HUES6 (cell line): ENCODE measurements around the gene CREBBP.
"Not testable (repeated sequence)": the region's sequence is repeated elsewhere in the genome, so short reads cannot be mapped to it uniquely, and the experiment has no call there.

Experiments
- H3K27ac ChIP-seq: 2 replicates; pipeline ENCODE4 v1.7.0; 2013; ENCODE audit warnings: low read depth, mild to moderate bottlenecking, low read length, inconsistent platforms
- H3K27me3 ChIP-seq: 2 replicates; pipeline ENCODE4 v1.6.1; 2013; ENCODE audit warnings: low read length; ENCODE audit not compliant: control insufficient read depth, insufficient read depth
- H3K36me3 ChIP-seq: 2 replicates; pipeline ENCODE4 v1.6.1; 2013; ENCODE audit warnings: low read length; ENCODE audit not compliant: control insufficient read depth, insufficient read depth
- H3K4me1 ChIP-seq: 2 replicates; pipeline ENCODE4 v1.6.1; 2013; ENCODE audit warnings: low read length; ENCODE audit not compliant: control insufficient read depth, insufficient read depth
- H3K4me3 ChIP-seq: 2 replicates; pipeline ENCODE4 v1.5.1; 2013; ENCODE audit warnings: low read depth, low read length
- H3K9ac ChIP-seq: one replicate; pipeline ENCODE4 v1.6.1; 2013; ENCODE audit warnings: mild to moderate bottlenecking, low read length
- H3K9me3 ChIP-seq: 2 replicates; pipeline ENCODE4 v1.6.1; 2013; ENCODE audit warnings: low read depth, low read length; ENCODE audit not compliant: control insufficient read depth, insufficient read depth

Gene CREBBP

GRCh38 chr16:3718628-3719027, 161.9 kb downstream of the CREBBP start:
- Histone ChIP-seq H3K9me3 (no peaks in the 10 kb centered on the region), H3K4me3 (no peak overlapping the region), H3K36me3 (peaks cover 9% of the 10 kb centered on the region; the same call in 1 of the 2 replicates), H3K27me3 (no peaks in the 10 kb centered on the region), H3K4me1 (peaks cover 13% of the 10 kb centered on the region), H3K27ac (no peak overlapping the region), H3K9ac (no peak overlapping the region)

GRCh38 chr16:3718019-3718391, 162.5 kb downstream of the CREBBP start:
- peak overlapping the region; percentile 90 for H3K4me3 ChIP-seq
- peak overlapping the region; percentile 77 for H3K27ac ChIP-seq
- H3K4me1 ChIP-seq = peaks cover 19% of the 10 kb centered on the region
- H3K27me3 ChIP-seq = no peaks in the 10 kb centered on the region
- H3K9ac ChIP-seq = peak overlapping the region; percentile 94
- H3K36me3 ChIP-seq = peaks cover 15% of the 10 kb centered on the region; the same call in 1 of the 2 replicates
- H3K9me3 ChIP-seq = no peaks in the 10 kb centered on the region

- H3K4me3 ChIP-seq = peak within 1 kb of the TSS; percentile 90
- peaks cover 18% of the 10 kb centered on the region; the same call in 1 of the 2 replicates for H3K36me3 ChIP-seq
- H3K4me1 ChIP-seq = peaks cover 22% of the 10 kb centered on the region
- peak within 1 kb of the TSS; percentile 77 for H3K27ac ChIP-seq
- H3K9me3 ChIP-seq = no peaks in the 10 kb centered on the region
- H3K9ac ChIP-seq = peak within 1 kb of the TSS; percentile 94
- no peaks in the 10 kb centered on the region for H3K27me3 ChIP-seq
Measured at GRCh38 chr16:3717235-3718018, 163.1 kb downstream of the CREBBP start, which contains the start of gene TRAP1. TRAP1 (minus strand) TSS chr16:3717524; CDS start chr16:3717508, 16 bp downstream.

DNA sequence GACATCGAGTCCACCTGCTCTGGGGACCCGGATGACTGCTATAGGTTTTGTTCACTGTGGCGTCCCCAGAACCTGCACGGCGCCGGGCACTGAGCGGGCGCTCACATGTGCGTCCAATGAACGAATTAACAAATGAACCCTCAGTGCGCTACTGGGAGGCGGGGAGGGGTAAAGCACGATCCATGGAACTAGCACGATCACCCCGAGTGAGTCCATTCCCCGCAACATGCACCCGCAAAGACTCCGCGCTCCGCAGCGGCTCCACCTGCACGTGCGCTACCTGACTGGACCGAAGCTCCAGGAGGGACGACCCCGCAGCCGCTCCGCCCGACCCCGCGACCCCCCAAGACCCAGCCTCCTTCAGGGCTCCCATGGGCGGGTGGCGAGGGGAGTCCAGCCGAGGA, 163.7 kb downstream of the CREBBP start:
- Histone ChIP-seq H3K27me3 (no peaks in the 10 kb centered on the region), H3K27ac (peak overlapping the region; percentile 77; the same call in 1 of the 2 replicates), H3K4me1 (peaks cover 22% of the 10 kb centered on the region), H3K4me3 (peak overlapping the region; percentile 90), H3K36me3 (peaks cover 18% of the 10 kb centered on the region; the same call in 1 of the 2 replicates), H3K9me3 (no peaks in the 10 kb centered on the region), H3K9ac (peak overlapping the region; percentile 94)

DNA sequence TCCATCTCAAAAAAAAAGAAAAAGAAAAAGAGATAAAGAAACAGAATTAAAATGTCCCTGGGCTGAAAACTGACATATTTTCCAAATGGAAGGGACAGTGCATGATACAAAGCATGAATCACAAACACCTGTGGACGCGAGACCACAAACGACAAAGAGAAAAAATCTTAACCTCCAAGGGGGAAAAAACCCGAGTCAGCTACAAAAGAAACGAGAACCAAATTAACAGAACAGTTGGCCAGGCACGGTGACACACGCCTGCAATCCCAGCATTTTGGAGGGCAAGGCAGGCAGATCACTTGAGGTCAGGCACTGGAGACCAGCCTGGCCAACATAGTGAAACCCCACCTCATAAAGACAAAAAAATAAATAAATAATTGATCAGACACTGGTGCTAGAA, 165.1 kb downstream of the CREBBP start:
- H3K27me3 ChIP-seq = no peaks in the 10 kb centered on the region
- peaks cover 18% of the 10 kb centered on the region; the same call in 1 of the 2 replicates for H3K36me3 ChIP-seq
- H3K9me3 ChIP-seq = no peaks in the 10 kb centered on the region
- no peak overlapping the region for H3K9ac ChIP-seq
- no peak overlapping the region for H3K4me3 ChIP-seq
- peaks cover 22% of the 10 kb centered on the region for H3K4me1 ChIP-seq
- no peak overlapping the region for H3K27ac ChIP-seq

DNA sequence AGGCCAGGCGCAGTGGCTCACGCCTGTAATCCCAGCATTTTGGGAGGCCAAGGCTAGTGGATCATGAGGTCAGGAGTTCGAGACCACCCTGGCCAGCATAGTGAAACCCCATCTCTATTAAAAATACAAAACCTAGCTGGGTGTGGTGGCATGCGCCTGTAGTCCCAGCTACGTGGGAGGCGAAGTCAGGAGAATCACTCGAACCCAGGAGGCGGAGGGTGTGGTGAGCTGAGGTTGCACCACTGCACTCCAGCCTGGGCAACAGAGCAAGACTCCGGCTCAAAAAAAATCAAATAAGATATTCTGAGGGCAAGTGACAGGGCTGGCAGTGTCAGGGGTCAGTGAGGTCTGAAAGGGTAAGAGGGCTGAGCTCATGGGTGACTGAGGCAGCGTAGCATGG, 166.1 kb downstream of the CREBBP start:
- peaks cover 22% of the 10 kb centered on the region for H3K4me1 ChIP-seq
- H3K4me3 ChIP-seq, H3K9ac ChIP-seq, H3K9me3 ChIP-seq, H3K27ac ChIP-seq, H3K27me3 ChIP-seq: not testable (repeated sequence)
- peaks cover 28% of the 10 kb centered on the region for H3K36me3 ChIP-seq

GRCh38 chr16:3713587-3714242, 166.8 kb downstream of the CREBBP start:
- Histone ChIP-seq H3K4me1 (peaks cover 22% of the 10 kb centered on the region), H3K9ac (no peak overlapping the region), H3K36me3 (peaks cover 31% of the 10 kb centered on the region), H3K9me3 (no peaks in the 10 kb centered on the region), H3K4me3 (no peak overlapping the region), H3K27ac (no peak overlapping the region), H3K27me3 (no peaks in the 10 kb centered on the region)

GRCh38 chr16:3712861-3713372, 167.6 kb downstream of the CREBBP start:
- H3K9ac ChIP-seq = no peak overlapping the region
- no peak overlapping the region for H3K27ac ChIP-seq
- no peaks in the 10 kb centered on the region for H3K9me3 ChIP-seq
- H3K4me3 ChIP-seq = no peak overlapping the region
- no peaks in the 10 kb centered on the region for H3K27me3 ChIP-seq
- peaks cover 31% of the 10 kb centered on the region for H3K36me3 ChIP-seq
- peaks cover 19% of the 10 kb centered on the region for H3K4me1 ChIP-seq

GRCh38 chr16:3706253-3707012, 174.1 kb downstream of the CREBBP start:
- H3K27ac ChIP-seq = no peak overlapping the region

GRCh38 chr16:3702082-3702481, 178.4 kb downstream of the CREBBP start:
- no peaks in the 10 kb centered on the region for H3K9me3 ChIP-seq
- no peak overlapping the region for H3K9ac ChIP-seq
- no peaks in the 10 kb centered on the region for H3K36me3 ChIP-seq
- H3K27ac ChIP-seq = no peak overlapping the region
- no peak overlapping the region for H3K4me3 ChIP-seq
- H3K4me1 ChIP-seq = no peaks in the 10 kb centered on the region
- H3K27me3 ChIP-seq = no peaks in the 10 kb centered on the region

More at GRCh38 chr16:3706253-3707012, 174.1 kb downstream of the CREBBP start:
- peaks cover 13% of the 10 kb centered on the region for H3K36me3 ChIP-seq
- H3K27me3 ChIP-seq = no peaks in the 10 kb centered on the region
- no peaks in the 10 kb centered on the region for H3K4me1 ChIP-seq
- no peak overlapping the region for H3K4me3 ChIP-seq
- no peaks in the 10 kb centered on the region for H3K9me3 ChIP-seq
- H3K9ac ChIP-seq = no peak overlapping the region
